ENCODE data around the gene RSPO1.
"Not testable (repeated sequence)": the region's sequence is repeated elsewhere in the genome, so short reads cannot be mapped to it uniquely, and the experiment has no call there.

Gene RSPO1

DNA sequence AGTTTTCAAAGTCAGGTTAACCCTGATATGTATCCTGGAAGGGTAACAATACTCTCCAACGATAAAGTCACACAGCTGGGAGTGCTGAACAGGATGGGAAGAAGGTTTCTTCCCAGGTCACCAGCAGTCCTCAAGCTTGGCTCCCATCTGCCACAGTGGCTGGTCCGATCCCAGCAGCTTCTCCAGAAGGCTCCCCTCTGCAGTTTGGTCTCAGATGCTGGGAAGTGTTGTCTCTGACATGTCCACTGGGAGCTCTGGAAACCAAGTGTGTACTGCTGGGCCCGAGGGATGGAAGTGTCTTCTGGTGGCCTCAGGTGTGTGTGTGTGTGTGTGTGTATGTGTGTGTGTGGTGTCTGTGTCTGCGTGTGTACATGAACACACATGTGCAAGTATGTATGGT is 22.5 kb downstream of the RSPO1 start:
- DNase-seq: no peak

DNA sequence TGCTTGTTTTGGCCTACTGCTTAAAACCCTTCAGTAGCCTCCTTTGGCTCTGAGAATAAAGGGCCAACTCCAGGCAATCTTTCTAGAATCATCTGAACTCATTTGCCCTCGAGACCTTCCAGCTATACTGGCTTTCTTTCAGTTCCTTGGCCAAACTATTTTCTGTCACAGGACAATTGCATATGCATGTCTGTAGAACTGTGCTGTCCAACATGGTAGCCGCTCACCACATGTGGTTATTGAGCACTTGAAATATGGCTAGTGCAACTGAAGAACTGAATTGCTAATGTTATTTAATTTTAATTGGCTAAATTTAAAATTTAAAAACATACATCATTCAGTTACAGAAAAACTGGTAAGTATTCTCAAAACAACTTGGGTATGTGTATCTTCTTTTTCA is 24.7 kb downstream of the RSPO1 start:
- no peak for DNase-seq

DNA sequence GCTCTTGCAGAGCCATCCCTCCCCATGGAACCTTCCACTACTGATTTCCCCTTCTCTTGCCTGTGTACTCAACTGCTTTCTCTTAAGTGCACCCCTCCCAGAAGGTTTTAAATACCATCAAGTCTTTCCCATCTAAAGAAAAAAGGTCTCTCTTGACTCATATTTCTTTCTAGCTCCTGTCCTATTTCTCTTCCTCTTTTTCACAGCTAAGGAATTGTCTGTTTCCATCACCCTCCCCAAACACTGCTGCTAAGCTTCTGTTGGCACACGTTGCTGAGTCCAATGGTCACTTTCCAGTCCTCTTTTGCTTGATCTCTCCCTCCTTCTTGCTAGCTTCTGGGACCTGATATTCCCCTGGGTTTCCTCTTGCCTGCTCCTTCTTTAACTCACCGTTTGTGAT is 25.7 kb downstream of the RSPO1 start:
- DNase-seq: no peak

- no peak for DNase-seq
Measured at GRCh38 chr1:37606481-37607263, 28.0 kb downstream of the RSPO1 start.

- DNase-seq: no peak
Measured at GRCh38 chr1:37605806-37606474, 28.8 kb downstream of the RSPO1 start.

GRCh38 chr1:37605061-37605650 is 29.5 kb downstream of the RSPO1 start:
- DNase-seq: no peak

DNA sequence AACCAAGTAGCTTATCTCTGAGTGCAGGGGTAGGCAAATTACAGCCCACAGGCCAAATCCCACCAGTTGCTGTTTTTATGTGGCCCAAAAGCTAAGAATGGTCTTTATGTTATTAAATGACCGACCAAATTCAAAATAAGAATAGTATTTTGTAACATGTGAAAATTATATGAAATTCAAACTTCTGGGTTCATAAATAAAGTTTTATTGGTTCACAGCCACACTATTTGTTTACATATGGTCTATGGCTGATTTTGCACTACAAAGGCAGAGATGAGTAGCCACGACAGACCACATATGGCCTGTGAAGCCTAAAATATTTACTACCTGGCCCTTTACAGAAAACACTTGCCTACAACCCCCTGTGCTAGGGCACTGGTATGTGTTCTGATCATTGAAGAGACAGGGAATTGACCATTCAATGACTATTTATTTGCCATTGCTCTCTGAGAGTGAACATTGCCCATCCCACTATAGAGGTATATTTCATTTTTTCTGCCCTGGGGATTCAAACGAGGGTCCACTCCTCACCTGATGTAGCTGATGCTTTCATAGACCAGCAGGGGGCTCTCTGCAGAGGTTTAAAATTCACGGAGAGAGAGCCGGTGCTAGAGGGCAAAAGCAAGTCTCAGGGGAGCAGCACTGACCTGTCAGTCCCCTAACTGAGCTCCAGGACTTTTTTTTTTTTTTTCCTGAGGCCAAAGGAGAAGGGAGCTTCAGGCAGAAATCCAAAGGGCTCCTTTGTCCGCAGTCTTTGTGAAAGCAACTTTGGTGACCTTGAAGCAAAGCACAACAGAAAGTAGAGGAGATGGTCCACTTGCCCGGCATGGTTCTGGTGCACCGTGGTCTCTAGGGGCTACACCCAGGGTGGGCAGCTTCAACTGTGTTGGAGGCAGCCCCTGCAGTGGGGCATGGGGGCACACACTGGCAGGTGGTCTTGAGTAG is 31.7 kb downstream of the RSPO1 start:
- DNase-seq: peak; percentile 60

GRCh38 chr1:37601441-37601840 is 33.3 kb downstream of the RSPO1 start:
- no peak for DNase-seq

GRCh38 chr1:37599940-37600339 is 34.8 kb downstream of the RSPO1 start:
- DNase-seq: no peak

DNA sequence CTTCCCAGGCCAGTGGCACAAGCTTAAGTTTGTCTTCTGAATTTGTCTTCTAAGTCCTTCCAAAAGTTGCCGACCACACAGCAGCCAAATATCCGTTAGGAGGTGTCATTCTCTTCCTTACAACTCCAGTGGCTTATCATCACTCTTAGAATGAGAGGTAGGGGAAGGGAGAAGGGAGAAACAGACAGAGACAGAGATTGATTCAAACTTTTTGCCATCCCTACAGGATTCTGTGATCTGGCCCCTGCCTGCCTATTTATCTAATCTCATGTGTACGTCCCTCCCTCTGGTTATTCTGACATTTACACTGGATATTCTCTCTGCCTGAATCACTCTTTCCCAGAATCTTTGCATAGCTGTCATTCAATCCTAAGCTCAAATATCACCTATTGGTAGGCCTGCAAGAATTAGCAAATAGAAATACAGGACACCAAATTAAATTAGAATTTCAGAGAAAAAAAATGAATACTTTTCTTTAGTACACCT is 38.5 kb downstream of the RSPO1 start:
- DNase-seq: no peak

DNA sequence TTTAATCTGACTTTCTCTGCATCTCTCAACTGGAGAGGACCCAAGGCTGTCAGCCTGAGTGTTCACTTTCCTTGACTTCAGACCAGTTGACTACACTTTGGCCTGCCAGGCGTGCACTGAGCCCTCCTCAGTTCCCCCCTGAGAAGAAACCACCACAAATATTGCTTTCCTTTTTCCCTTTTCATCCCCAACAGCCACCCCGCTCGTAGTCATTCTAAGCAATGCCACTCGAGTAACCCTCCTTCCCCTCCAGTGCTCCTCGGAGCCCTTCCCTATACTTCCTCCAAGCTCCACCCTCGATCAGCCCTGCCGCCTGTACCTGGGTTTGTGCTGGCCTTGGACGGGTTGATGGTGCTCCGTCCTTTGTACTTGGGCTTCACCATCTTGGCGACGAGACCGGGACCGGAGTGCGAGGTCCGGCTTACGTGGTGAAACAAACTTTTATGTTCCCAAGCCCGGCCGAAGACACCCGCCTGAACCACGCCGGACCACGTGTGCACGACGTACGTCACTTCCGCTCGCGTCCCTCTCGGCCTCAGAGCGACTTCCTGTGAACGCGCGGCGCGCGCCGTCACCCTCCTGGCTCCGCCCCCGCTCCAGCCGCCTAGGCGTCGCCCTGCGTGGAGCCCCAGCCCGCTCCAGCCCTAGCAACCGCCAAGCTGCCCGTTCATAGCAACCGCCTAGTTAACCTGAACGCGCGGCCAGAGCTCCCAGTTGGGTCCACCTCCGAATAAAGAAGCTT is 39.1 kb downstream of the RSPO1 start, which contains the start of gene GNL2:
Gene GNL2 (minus strand): TSS at position 498 of the 742 bp plus-strand sequence. CDS start 115 bp downstream, at position 383.
- DNase-seq: peak; percentile 97

- DNase-seq: no peak
Measured at GRCh38 chr1:37593726-37594125, 41.0 kb downstream of the RSPO1 start.

GRCh38 chr1:37588939-37589338 is 45.8 kb downstream of the RSPO1 start:
- DNase-seq: no peak

DNA sequence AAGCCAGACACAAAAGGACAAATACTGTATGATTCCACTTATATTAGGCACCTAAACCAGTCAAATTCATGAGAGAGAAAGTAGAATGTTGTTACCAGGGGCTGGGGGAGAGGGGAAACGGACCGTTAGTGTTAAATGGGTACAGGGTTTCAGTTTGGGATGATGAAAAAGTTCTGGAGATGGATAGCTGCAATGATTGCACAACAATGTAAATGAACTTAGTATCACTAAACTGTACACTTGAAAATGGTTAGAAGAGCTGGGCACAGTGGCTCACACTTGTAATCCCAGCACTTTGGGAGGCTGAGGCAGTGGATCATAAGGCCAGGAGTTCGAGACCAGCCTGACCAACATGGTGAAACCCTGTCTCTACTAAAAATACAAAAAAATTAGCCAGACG is 50.1 kb downstream of the RSPO1 start:
- DNase-seq: not testable (repeated sequence)

DNA sequence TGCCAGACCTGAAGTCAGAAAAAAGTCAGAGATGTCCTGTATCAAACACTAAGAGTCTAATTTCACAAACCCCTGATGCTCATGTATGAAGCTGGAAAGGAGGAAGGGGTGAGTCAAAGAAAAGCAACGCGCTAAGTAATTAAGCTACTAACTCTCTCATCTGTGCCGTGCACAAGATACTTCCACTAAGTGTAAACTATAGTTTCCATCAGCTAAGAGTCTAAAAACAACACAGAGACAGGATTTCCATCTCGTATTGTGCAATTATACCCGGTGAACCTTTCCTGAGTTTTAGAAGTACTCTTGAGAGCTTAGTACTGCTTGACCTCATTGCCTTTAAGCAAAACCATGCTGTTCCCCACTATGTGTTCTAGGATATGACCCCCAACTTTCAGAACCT is 59.0 kb downstream of the RSPO1 start:
- no peak for DNase-seq

GRCh38 chr1:37574834-37575480 is 59.7 kb downstream of the RSPO1 start:
- no peak for DNase-seq

- DNase-seq: no peak
Measured at GRCh38 chr1:37570528-37571334, 64.0 kb downstream of the RSPO1 start.

- no peak for DNase-seq
Measured at GRCh38 chr1:37567023-37567422, 67.7 kb downstream of the RSPO1 start.

- DNase-seq: no peak
Measured at GRCh38 chr1:37564892-37565291, 69.8 kb downstream of the RSPO1 start.

DNA sequence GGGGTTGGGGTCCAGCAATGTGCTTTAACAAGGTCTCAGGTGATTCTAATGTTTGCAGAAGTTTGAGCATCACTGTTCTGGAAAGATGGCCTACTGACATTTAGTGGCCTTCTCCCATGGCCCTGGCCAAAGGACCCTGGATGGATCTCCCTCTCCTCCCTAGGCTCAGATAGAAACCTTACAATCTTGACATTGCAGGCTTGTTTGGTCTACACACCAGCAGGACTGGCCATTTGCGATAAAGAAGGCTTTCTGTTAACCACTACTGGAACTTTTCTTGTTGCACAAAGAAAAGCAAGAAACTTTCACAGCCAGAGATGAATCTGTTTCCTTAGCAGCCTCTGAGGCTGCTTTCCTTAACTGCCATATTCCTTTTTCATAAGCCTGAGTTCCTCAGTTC is 71.7 kb downstream of the RSPO1 start:
- DNase-seq: no peak

All from activated CD8-positive, alpha-beta memory T cell treated with anti-CD3 and anti-CD28 coated beads for 24 hours (primary cell).